Stimulated activated CD4-positive, alpha-beta T cell treated with anti-CD3 and anti-CD28 coated beads, Interleukin-2, amount 100 ng/mL, for 24 hours (primary cell): ENCODE data around the gene CD99.
"Not testable (repeated sequence)": the region's sequence is repeated elsewhere in the genome, so short reads cannot be mapped to it uniquely, and the experiment has no call there.

ENCODE experiments used
- DNase-seq, 2 donors: peaks; one replicate each; pipeline ENCODE4 v3.0.0-alpha.2; 2020

The CD99 gene

GRCh38 chrX:2700405-2701320 is 9.6 kb downstream of the CD99 start:
- no peak for DNase-seq

- no peak for DNase-seq
Measured at GRCh38 chrX:2701600-2701999, 10.5 kb downstream of the CD99 start.

DNA sequence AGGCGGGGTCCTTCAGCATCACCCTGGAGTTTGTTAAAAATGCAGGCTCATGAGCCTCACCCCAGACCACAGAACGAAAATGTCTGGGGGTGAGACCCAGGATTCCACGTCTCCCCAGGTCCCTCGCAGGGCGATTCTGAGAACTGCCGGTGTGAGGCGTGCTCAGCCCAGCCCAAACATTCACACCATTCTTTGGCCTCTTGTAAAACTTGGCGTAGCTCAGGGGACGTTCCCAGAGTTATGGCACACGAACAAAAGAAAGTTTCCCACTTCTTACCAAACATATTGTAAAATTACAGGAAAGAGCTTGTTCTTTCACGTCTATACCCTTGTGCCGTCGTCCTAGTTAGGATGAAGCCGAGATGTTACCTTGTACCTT is 12.9 kb downstream of the CD99 start:
- no peak for DNase-seq

- DNase-seq: no peak
Measured at GRCh38 chrX:2705046-2705832, 14.1 kb downstream of the CD99 start.

- peak; percentile 57 to 69 for DNase-seq
Measured at GRCh38 chrX:2707334-2707760, 16.3 kb downstream of the CD99 start.

DNA sequence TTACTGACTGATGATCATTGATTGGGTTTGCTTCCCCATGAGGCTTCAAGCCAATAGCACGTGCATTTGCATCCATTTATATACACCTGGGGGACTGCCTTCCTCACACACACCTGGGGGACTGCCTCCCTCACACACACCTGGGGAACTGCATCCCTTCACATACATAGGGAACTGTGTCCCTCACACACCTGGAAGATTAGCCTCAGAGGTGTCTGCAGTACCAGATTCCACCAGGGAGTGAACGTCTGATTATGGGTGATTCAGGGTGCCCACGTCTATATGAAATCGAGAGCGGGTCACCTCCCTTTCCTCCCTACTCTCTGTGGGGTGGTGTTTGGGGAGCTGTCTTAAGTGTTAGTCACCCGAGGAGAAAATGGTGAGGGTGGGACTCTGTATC is 16.9 kb downstream of the CD99 start:
- DNase-seq: no peak

- DNase-seq: no peak
Measured at GRCh38 chrX:2708592-2709188, 17.6 kb downstream of the CD99 start.

DNA sequence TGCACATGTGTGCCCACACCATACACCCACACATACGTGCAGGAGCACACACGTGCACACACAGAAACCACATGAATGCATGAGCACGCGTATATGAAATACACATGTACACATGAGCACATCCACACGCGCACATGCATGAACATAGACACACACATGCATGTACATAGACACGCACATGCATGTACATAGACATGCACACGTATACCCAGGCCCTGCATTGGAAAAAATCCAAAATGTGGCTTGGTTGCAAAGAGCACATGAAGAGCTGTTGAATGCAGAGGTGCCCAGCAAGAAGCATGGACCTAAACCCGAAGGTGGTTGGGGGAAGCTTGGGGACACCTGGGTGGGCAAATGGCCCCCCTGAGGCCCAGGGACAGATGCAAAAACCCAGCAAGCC is 18.5 kb downstream of the CD99 start:
- no peak for DNase-seq

DNA sequence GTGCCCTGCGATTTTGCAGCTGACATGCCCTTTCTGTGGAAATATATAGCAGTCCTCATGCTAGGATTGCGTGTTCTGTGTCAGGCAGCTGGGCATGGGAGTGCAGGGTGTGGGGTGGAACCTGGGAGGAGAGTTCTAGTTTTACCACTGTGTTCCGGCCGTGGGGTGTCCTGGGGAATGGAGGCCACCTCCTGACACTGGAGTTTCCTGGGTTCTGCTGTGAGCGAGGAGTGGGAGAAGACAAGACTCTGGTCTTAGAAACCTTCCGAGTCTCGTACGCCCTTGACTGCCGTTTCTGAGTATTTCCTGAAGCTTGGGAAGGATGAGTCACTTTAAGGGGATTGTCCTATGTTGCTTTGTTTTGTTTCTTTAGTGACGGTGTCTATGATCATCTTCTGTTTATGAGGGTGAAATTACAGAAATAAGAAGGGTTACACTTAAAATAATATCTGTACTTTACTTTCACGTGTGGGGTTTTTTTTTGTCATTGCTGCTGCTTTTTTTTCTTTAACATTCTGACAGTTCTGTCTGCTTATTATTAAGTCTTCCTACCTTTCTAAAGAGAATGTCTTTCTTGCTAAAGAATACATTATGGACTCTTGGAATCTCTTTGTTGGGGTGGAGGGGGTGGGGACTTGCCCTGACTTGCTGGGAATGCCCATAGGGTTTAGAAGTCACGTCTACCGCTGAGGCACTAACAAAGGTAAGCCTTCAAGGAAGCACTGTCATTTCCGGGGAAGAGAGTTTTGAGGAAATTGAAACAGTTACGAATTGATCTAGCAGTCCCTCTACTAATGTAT is 19.1 kb downstream of the CD99 start:
- peak; percentile 43 to 76 for DNase-seq

DNA sequence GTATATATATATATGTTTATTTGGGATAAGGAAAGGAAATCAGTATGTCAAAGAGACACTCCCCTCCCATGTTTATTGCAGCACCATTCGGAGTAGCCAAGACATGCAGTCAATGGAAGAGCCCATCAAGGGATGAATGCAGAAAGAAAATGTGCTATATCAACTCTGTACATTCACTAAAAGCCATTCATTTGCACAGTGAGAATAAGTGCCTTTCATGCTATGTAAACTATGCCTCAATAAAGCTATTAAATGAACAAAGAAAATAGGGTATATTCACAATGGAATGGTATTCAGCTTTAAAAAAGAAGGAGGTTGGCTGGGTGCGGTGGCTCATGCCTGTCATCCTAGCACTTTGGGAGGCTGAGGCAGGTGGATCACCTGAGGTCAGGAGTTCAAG is 20.3 kb downstream of the CD99 start:
- DNase-seq: no peak

DNA sequence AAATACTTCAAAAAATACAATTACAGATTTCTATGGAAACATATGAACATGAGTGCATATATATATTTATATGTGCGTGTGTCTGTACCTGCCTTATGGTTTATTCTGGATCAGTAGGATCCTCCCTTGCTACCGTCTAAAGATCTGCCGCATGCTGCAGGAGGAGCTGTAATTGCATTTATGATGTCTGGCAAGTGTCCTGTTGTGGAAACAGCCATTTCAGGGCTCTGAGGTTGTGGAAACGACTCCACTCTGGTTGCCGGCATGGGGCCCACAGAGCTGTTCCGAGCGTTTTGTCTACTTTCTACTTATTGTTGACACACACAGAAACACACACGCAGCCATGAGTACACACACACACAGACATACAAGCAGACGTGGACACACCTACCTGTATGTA is 21.3 kb downstream of the CD99 start:
- DNase-seq: no peak

GRCh38 chrX:2712890-2713840 is 22.1 kb downstream of the CD99 start:
- DNase-seq: no peak

DNA sequence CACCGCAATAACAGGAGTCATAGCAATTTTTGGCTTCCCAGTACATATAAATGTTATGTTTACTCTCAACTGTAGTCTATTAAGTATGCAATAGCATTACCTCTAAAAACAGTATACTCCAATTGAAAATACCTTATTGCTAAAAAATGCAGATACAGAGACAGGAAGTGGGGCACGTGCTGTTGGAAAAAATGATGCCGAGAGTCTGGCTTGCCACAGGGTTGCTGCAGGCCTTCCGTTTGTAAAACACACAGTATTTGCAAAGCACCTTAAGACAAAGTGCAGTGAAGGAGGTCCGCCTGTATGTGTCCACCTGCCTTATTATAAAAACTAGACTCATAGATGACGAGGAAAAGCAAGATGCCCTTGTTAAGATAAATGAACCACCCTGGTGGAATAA is 23.5 kb downstream of the CD99 start:
- peak in 1 of 2 donors; percentile 33 for DNase-seq

GRCh38 chrX:2715066-2715600 is 24.0 kb downstream of the CD99 start:
- no peak for DNase-seq

- DNase-seq: no peak
Measured at GRCh38 chrX:2717312-2717711, 26.2 kb downstream of the CD99 start.

GRCh38 chrX:2718821-2719220 is 27.7 kb downstream of the CD99 start:
- DNase-seq: no peak

DNA sequence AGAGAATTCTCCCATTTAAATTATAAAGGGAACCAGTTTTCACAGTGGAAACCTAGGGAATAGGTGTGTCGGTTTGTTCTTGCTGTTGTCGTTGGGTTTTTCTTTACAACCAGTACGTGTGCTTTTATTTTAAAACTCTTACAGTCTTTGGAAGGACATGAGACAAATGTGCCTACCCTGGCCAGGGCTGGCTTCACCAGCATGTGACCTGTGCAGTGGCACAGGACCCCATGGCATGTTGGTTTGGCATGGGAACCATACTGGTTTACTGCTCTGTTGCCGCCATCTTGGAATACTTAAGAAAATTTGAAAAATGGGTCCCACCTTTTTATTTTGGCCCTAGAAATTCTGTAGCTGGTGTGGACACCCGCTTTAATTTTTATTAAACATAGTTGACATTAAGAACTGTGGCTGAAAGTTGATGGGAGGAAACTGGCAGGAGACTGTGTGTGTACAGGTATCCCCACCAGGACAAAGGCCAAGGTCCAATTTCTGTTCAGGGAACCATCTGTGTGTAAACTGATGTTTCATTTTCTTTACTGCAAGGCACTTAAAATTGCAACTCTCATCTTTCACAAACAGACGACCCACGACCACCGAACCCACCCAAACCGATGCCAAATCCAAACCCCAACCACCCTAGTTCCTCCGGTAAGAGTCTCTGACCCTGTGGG is 28.8 kb downstream of the CD99 start:
- DNase-seq: no peak

DNA sequence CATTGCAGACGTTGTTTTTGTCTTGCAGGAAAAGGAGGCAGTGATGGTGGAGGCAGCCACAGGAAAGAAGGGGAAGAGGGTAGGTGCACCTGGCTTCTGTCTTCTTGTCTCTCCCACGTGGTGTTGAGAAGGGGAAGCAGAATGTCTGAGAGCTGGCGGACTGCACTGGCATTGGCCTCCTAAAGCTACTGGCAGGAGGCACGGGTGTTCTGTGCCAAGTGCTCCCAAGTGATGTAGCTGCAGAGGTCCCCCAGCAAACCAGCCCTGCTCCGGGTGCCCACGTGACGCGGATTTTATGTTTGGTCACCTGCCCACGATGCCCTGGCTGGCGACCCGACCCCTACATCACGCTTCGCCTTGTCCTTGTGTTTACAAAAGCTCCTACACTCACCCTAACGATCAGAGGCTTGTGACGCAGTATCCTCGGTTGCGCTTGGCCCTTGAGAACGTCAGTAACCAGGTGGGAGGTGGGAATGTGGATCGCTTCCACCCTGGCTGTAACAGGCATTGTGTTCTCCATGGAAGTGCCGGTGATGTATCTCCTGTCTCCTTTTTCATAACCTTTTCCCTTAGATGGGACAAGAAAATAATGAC is 32.3 kb downstream of the CD99 start:
- no peak for DNase-seq

- DNase-seq: not testable (repeated sequence)
Measured at GRCh38 chrX:2727264-2727663, 36.2 kb downstream of the CD99 start.

DNA sequence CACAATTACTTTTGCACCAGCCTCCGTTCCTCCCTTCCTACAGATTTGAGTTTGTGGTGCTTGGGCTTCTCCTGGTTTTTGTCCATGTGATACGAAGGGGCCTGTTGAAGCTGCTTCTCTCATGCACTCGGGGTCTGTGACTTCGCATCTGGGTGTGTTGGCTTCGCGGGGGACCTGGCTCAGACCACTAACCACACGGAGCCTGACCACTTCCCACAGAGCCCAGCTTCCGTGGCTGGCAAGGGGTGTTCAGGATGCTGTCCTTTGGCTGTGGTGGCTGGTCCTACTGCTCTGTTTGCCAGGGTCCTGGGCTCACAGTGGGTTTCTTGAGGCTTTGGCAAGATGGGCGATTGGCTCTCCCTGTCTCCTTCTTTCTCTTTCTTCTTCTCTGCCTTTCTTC is 41.0 kb downstream of the CD99 start:
- DNase-seq: no peak
